GM21619 (cell line): Measurements from ENCODE around the gene EIF2A.

Source experiments
- ATAC-seq: cut with Tn5 transposase; IDR thresholded peaks from one replicate; pipeline ENCODE4 v1.9.1; 2021; ENCODE audit not compliant: unreplicated experiment

Gene EIF2A

DNA sequence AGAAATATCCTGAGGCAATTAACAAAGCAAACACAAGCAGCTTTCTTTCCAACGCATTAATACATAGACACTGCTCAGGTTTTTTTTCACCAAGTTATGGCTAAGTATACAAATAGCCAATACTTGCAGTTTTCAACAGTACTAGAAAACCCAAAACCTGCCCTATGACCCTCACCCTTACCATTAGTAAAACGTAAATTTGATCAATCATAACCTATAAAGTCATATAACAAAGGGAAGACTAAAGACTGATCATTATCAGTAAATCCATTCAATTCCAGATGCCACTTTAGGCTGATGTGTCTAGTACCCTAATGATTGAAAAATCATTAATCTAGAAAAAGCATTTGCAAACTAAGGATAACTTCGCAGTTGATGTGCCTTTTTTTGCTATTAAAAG, 3.5 kb upstream of the EIF2A start:
- ATAC-seq: no peak

DNA sequence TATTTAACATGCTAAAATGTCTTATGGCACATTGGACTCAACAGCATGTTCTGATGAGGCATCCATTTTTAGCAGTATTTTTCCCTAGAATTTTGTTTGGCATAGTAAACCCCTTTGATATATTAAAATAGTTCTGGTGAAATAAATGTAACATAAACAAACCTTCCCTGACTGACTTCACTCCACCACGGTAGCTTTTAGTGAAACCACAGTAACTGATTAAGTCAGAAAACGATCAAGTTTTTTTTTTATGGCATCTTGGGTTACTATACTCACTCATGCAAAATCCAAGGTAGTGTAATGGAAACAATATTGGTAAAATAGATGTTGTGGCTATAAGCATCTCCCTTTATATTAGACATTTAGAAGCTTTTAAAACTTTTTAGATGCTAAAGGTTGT, 3.1 kb upstream of the EIF2A start:
- no peak for ATAC-seq

DNA sequence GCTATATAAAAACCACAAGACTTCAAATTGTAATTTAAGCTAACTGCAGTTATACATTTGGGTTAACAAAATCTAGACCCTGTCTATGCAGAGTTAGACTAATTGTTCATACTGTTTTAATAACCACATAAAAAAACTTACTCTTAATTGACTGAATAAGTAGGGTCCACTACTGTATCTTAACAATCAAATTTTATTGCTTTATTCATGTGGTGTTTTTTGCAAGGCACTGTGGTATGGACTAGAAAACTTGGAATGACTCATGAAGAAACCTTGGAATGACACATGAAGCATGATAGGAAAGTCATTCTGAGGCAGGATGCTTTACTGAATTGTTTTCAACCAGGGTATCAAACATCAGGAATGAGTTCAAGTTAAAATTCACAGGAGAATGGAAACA, 2.5 kb upstream of the EIF2A start:
- ATAC-seq: no peak

DNA sequence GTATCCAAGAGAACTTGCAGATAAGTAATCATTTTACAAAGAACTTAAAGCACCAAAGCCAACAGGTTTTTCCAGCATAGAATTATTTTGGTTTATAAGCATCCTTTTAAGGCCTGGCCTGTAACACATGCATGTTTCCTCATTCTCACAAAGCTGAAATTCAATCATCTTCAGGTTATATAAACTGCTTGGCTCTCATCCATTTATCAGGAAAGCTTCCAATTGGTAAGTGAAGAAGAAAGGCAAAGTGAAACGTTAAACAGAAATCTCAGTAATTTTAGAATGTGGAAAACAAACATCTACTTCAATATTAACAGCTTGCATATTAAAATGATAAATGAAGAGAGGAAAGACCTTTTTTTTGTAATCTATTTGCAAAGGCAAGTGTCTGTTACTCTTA, 1.9 kb upstream of the EIF2A start:
- no peak for ATAC-seq

- no peak for ATAC-seq
Measured at GRCh38 chr3:150545419-150546225, 965 bp upstream of the EIF2A start.

GRCh38 chr3:150547045-150547741, 606 bp downstream of the EIF2A start:
- no peak for ATAC-seq

DNA sequence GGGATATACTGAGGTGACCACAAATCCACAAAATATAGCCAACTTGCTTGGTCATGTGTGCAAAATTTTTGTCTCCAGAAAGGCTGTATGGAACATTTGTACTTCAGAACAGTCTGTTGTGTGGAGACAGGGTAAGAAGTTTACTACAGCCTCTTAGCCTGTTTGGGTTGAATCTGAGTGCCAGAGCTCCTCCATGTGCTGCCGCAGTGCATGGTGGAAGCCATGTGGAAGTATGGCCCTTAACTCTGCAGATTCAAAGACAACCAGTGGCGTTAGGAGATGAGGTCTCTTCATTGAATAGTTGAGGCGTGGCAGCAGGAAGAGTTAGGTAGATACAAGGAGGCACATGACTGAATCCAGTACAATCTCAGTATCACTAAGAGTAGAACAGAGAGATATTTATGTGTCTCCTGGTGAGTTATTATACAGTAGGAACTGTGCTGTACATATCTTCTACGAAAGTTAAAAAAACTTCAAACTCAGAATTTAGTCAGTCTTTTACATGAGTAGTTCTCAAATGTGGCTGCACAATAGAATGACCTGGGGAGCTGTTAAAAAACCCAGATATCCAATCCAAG, 9.4 kb downstream of the EIF2A start:
- ATAC-seq: no peak

- ATAC-seq: no peak
Measured at GRCh38 chr3:150556792-150557191, 10.2 kb downstream of the EIF2A start.

DNA sequence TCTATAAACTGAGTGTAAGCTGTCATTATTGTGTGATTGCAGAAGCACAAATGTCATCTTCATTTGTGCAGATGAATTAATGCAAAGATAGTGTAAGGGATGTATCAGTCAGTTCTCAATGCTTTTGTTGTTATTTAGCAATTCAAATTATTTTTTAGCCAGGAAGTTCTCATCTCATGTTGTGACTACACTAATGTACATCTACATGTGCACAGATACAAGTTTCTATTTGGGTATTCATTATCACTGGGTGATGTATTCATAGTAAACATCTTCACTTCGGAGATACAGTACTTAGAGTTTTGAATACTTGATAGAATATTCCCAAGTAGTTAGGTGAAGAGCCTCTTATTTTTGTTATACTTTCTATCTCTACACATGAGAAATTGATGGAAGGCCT, 11.1 kb downstream of the EIF2A start:
- no peak for ATAC-seq

GRCh38 chr3:150564243-150564642, 17.7 kb downstream of the EIF2A start:
- no peak for ATAC-seq

- no peak for ATAC-seq
Measured at GRCh38 chr3:150567328-150567727, 20.7 kb downstream of the EIF2A start.

DNA sequence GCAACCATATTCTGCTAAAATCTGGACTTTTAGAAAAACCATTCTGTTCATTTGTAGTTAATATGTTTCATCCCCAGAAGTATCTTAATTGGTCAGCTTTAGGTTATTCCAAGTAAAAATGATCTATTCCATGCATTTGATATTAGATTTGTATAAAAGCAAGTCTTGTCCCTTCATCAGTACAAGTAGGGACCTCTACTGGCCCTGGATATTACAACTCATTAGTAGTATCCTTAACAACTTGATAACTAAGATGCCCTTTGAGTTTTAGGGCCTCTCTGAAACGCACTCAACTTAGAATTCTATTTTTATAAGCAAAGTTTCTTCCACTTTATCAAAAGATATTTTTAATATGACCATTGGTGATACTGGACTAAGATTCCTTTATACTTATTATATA, 31.3 kb downstream of the EIF2A start:
- no peak for ATAC-seq

DNA sequence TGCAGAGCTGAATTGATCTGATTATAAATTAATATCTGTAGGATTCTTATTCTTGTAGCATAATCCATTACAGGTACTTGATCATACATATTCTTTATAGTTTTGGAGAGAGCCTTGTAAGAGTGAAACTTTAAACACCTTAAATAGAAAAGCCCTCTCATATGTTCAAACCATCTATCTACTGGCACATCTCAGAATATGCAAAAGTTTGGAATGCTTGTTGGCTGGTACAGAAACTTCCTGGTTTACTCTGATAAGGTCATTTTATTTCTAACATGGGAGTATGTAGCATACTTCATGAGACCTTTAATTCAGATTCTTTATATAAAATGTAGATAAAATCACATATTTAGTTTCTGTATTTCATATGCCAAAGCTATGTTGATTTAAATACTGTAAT, 34.6 kb downstream of the EIF2A start:
- no peak for ATAC-seq

- ATAC-seq: peak; percentile 50
Measured at GRCh38 chr3:150582620-150583019, 36.0 kb downstream of the EIF2A start.

DNA sequence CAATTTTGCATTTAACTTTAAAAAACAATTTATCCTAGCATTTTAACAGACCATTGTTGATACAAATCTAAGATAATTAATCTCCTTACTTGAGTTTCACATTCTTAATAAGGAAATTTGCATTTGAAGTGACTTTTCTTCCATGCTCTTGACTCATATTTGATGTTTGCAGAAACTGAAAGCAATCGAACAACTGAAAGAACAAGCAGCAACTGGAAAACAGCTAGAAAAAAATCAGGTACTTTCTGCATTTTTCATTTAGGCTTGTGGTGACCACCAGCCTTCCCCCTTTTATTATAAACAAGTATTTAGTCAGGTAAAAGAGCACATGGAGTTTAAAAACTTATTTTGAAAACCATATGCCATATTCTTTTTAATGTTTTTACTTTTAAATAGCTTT, 36.4 kb downstream of the EIF2A start:
- ATAC-seq: peak; percentile 53

GRCh38 chr3:150588027-150588830, 41.6 kb downstream of the EIF2A start:
- no peak for ATAC-seq

DNA sequence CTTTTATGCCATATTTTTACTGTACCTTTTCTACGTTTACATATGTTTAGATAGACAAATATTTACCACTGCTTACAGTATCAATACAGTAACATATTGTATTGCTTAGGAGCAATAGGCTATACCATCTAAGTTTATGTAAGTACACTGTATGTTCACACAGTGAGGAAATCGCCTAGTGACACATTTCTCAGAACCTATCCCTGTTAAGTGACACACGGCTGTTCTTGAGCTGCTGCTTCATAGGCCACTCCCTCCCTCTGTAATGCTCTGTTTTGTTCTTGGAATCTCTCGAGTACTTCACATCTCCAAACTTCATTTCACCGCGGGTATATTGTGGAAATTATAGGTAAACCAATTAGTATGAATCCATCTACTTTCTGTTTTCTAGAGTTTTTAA, 43.2 kb downstream of the EIF2A start:
- no peak for ATAC-seq

- no peak for ATAC-seq
Measured at GRCh38 chr3:150594150-150594549, 47.6 kb downstream of the EIF2A start.

GRCh38 chr3:150597646-150598045, 51.1 kb downstream of the EIF2A start:
- no peak for ATAC-seq

DNA sequence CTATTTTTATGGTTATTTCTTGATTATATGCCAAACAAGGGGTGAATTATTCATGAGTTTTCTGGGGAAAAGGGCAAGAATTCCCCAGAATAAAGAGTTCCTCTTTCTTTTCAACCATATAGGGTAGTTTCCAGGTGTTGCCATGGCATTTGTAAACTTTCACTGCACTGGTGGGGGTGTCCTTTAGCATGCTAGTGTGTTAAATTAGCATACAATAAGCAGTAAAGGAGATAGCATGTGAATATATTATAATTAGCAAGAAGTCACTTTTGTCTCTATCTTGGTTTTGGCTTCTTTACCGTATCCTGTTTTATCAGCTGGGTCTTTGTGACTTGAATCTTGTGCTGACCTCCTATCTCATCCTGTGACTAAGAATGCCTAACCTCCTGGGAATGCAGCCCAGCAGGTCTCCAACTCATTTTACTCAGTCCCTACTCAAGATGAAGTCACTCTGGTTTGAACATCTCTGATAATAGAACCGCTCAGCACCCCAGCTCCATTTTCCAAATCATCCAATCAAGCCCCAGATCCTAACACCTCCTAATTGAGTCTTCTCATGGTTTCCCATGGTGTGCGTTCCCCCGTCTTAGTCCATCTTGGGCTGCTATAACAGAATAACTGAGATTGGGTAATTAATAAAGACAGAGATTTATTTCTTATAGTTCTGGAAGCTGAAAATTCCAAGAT, 53.2 kb downstream of the EIF2A start:
- ATAC-seq: peak; percentile 18
